Stimulated activated CD4-positive, alpha-beta T cell treated with anti-CD3 and anti-CD28 coated beads, Interleukin-2, amount 100 ng/mL, for 4 hours (primary cell): ENCODE data around the gene OSBPL2.

Experiments used
- DNase-seq: peaks from one replicate; pipeline ENCODE4 v3.0.0-alpha.2; 2020; ENCODE audit warnings: low read depth

OSBPL2 gene

DNA sequence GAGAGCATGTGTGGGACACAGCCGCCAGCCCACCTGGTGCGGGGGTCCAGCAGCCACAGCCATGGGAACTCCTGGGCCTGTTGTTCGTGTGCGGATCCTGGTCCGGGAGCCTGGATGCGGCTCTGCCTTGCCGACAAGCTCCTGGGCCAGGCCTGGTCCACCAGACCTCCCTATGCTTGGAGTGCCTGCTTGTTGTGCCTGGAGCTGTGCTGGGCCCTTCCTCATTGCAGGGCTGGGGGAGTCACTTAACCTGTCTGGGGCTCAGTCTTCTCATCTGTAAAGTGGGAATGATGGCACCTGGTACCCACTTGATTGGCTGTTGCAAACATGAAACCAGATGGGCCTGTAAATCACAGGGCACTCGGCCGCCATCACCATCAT lies 2.6 kb upstream of the OSBPL2 start:
- DNase-seq: no peak

- DNase-seq: no peak
Observed at GRCh38 chr20:62236200-62236599, 2.1 kb upstream of the OSBPL2 start.

- DNase-seq: no peak
Observed at GRCh38 chr20:62236766-62237513, 1.4 kb upstream of the OSBPL2 start.

- no peak for DNase-seq
Observed at GRCh38 chr20:62237514-62237800, 864 bp upstream of the OSBPL2 start.

GRCh38 chr20:62238569-62239277 lies 402 bp downstream of the OSBPL2 start:
- no peak for DNase-seq

DNA sequence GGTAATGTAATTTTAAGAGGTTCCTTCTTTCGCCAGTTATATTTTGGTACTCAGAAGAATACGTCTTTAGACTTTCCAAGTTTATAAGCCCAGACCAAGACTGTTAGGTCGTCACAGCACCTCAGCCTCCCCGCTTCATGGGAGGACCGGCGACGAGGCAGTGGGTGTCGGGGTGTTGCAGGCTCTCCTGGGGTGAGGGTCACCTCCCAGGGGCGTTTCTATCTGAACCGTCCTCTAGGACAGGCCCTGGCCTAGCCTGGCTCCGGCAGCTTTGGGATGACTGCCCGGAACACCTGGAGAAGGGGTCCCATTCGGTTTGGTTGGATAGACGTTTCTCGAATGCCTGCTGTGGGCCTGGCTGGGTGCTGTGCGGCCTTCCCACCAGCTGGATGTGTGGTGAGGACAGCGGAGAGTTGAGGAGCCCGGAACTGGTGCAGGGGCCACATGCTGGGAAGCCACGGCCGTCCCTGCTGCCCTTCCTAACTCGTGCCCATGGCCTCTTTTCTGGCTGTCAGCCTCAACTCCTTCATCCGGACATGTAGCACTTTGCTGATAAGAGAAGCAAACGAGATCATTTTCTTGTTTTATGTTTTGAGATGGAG lies 1.1 kb downstream of the OSBPL2 start:
- no peak for DNase-seq

GRCh38 chr20:62240020-62240685 lies 1.8 kb downstream of the OSBPL2 start:
- DNase-seq: no peak

GRCh38 chr20:62241506-62241905 lies 3.2 kb downstream of the OSBPL2 start:
- no peak for DNase-seq

- DNase-seq: no peak
Observed at GRCh38 chr20:62242176-62242575, 3.9 kb downstream of the OSBPL2 start.

- DNase-seq: no peak
Observed at GRCh38 chr20:62243106-62243505, 4.8 kb downstream of the OSBPL2 start.

DNA sequence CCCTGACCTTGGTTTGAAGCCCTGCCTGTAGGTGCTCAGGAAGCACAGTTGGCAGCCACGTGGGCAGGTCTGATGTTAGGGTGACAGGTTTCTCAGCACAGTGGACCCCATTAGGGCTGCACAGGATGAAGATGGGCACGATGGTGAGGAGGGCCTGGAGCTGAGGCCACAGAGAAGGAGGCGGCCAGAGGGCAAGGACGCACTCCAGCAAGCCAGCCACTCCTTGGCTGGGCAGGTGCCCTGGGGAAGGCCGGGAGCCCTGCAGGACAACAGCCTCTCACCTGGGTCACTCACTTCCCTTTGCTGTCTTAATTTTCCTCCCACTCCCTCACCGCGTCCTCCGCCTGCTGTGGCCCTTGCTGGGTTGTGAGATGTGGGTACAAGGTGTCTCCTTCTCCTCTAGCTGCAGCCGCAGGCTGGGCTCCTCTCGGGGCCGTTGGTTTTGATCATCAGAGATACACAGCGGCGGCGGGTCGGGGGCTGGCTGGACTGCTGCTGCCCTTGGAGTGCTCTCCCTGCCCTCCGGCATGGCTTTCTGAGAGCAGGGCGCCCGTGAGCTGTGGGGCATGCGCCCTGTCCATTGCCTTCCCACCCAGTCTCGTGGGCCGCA lies 5.7 kb downstream of the OSBPL2 start:
- no peak for DNase-seq

DNA sequence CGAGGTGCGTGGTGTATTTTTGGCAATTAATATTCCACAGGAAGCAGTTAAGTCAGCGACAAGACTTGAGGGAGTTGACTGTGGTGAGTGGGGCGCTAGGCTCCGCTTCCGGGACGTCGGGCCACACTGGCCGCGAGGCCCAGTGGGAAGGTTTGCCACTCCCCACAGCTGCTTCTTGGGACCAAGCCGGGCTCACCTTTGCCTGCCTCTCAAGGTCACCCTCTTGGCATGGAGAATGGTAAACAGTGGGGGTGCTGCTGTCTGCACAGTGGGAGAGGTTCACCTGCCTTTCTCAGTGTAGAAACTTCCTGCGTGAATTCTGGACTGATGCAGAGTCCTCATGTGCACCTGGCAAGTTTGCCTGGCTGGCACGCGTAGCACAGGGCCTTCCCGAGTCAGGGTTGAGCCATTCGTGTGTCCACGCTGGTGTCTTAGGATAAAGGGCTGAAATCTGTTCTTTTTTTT lies 6.4 kb downstream of the OSBPL2 start:
- no peak for DNase-seq

DNA sequence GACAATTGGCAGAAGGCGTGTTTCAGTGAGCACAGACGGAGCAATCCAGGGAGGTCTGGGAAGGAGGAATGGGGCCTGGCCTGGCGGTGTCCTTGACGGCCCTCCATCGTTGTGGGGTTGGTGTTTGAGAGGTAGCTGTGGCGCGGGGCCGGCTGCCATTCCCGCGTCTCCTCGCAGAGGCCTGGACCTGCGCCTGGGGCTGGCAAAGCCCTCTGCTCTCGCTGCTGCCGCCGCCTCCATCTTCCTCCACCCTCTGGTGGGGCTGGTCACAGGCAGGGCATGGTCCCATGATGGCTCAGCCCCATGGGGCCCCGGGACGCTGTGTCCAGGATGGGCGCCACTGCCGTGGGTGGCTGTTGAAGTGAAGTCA lies 7.6 kb downstream of the OSBPL2 start:
- DNase-seq: no peak

- DNase-seq: no peak
Observed at GRCh38 chr20:62246431-62246830, 8.1 kb downstream of the OSBPL2 start.

GRCh38 chr20:62246872-62247652 lies 8.7 kb downstream of the OSBPL2 start:
- no peak for DNase-seq

- DNase-seq: no peak
Observed at GRCh38 chr20:62248890-62249560, 10.7 kb downstream of the OSBPL2 start.

DNA sequence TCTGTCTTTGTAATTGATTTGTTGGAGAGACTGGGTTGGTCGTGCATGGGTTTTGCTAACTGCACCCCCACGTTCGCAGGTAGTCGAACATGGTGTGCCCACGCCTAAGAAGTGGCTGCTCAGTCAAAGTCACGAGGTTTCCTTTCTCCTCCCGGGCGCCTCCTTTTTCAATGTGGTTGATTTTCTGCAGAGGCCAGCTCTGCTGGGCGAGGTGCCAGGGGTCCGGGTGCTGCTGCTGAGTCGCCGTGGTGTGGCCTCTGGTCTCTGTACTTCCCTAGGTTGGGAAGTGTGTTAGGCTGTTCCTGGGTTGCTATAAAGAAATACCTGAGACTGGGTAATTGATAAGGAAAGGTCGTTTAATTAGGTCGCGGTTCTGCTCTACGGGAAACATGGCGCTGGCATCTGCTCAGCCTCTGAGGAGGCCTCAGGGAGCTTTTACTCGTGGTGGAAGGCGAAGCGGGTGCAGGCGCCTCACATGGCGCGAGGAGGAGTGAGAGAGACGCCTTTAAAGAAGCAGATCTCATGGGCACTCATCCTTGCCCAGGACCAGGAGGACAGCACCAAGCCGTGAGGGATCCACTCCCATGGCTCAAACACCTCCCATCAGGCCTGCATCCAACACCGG lies 14.1 kb downstream of the OSBPL2 start:
- DNase-seq: no peak

GRCh38 chr20:62253398-62253797 lies 15.1 kb downstream of the OSBPL2 start:
- DNase-seq: no peak

- no peak for DNase-seq
Observed at GRCh38 chr20:62254021-62254724, 15.9 kb downstream of the OSBPL2 start.

DNA sequence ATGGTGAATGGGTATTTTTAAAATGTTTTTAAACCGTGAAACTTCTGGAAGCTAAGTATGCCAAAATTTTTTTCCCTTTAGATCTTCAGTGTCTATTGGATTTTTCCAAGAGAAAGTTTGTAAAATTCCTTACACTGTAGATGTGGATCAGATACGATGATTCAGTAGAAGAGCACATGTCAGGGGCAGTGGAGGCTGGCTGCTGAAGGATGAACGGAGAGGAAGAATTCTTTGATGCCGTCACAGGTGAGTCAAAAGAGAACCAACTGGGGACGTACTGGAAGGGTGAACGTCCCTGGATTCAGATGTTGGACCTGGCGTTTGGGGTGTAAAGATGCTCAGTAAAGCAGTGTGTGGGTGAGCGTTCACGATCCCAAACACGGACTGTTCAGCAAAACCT lies 17.7 kb downstream of the OSBPL2 start:
- DNase-seq: no peak
